ENCODE measurements around the gene NRG3.
"Not testable (repeated sequence)": the region's sequence is repeated elsewhere in the genome, so short reads cannot be mapped to it uniquely, and the experiment has no call there.

The NRG3 gene

GRCh38 chr10:82949816-82950575 lies 1075.0 kb downstream of the NRG3 start:
- DNase-seq = no peak

DNA sequence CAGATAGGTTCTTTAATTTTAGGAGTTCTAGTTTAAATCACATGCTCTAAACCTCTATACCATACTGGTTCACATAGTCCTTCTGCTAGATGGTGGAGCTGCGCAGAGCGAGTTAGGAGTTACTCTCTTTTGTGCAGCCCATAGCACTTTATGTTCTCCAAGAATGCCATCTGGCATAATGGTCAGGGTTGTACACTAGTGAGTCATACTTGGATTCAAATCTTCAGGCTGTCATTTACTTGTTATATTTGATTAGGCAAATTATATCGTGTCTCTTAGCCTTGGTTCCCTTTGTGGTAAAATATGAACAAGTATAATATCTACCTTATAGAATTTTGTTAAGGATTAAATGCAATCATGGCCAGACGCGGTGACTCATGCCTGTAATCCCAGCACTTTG lies 1078.3 kb downstream of the NRG3 start:
- no peak for DNase-seq

GRCh38 chr10:82953909-82954308 lies 1078.9 kb downstream of the NRG3 start:
- DNase-seq = no peak

DNA sequence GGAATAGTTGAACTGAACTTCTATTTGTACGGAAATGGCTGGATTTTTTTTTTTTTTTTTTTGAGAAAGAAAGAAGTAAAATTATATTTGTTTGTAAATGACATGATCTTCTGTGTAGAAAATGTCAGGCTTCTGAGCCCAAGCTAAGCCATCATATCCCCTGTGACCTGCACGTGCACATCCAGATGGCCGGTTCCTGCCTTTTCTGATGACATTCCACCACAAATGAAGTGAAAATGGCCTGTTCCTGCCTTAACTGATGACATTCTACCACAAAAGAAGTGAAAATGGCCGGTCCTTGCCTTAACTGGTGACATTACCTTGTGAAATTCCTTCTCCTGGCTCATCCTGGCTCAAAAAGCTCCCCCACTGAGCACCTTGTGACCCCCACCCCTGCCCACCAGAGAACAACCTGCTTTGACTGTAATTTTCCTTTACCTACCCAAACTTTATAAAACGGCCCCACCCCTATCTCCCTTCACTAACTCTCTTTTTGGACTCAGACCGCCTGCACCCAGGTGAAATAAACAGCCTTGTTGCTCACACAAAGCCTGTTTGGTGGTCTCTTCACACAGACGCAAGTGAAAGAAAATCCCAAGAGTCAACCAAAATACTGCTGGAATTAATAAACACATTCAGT lies 1085.5 kb downstream of the NRG3 start:
- not testable (repeated sequence) for DNase-seq

GRCh38 chr10:82961864-82962263 lies 1086.9 kb downstream of the NRG3 start:
- DNase-seq = no peak

DNA sequence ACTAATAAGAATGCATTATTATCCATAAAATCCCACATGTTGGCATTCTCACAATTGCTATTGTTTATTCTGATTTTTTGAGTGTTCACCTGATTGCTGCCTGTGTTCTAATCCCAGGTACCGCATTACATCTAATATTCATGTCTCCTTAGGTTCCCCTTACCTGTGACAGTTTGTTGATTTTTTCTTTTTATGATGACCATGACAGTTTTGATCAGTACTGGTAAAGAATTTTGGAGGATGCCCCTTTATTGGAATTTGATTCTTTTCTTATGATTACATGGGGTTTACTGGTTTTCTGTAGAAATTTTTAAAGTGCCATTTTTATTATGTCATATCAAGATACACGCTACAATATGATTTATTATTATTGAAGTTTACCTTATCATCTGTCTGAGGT lies 1091.1 kb downstream of the NRG3 start:
- no peak for DNase-seq

DNA sequence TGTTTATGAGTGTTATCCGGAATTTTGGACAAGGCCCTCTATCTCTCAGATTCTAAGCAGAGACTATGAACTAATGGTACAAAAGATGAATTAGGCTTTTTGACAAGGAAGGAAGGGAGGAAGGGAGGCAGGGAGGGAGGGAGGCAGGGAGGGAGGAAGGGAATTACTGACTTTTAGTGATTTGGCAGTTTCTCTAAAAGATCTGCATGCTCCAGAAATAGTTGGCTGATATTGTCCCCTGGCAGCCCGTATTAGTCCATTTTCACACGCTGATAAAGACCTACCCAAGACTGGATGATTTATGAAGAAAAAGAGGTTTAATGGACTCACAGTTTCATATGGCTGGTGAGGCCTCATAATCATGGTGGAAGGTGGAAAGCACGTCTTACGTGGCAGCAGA lies 1093.5 kb downstream of the NRG3 start:
- no peak for DNase-seq

DNA sequence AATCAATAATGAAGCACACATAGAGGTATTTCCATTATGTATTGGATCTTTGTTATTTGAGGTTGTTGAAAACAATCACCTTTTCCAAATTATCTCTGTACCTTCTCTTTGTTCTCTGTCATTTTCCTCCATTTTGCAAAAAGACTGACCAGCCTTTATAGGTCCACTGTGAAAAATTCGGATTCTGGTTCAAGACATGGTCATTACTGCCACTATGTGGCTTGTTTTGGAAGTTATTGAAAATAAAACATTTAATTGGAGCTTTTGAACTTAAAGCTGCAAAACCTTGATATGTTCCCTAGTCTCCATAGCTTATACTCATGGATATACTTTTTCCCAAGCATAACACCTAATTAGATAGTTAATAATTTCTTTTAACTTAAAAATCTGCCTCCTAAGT lies 1094.4 kb downstream of the NRG3 start:
- no peak for DNase-seq

- DNase-seq = no peak
Observed at GRCh38 chr10:82980321-82980720, 1105.3 kb downstream of the NRG3 start.

DNA sequence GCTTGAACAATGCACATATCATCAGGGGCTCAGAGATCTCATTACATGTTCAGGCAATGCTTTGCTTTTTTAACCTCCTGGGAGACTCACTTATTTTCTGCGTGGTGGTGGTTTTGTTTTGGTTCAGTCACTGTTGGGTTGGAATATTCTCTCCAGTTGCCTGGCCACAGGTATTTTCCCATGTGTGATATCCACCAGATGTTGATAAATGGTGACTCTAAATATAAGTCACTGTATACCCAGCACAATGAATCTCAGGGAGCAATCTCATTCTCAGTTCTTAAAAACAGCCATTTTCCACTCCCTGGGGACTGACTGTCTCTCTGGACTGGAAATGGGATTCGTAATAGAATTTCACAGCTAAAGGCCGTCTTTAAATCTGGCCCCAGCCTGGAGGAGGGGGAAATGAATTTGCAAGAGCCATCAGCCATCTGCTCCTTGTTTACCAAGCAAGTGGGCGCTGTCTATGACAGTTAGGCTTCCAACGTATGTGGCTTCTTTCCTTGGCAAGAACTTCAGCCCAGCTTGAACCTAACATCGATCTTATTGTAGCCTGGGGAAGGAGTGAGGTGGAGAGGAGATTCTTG lies 1106.2 kb downstream of the NRG3 start:
- no peak for DNase-seq

GRCh38 chr10:82982110-82982608 lies 1107.2 kb downstream of the NRG3 start:
- DNase-seq = no peak

DNA sequence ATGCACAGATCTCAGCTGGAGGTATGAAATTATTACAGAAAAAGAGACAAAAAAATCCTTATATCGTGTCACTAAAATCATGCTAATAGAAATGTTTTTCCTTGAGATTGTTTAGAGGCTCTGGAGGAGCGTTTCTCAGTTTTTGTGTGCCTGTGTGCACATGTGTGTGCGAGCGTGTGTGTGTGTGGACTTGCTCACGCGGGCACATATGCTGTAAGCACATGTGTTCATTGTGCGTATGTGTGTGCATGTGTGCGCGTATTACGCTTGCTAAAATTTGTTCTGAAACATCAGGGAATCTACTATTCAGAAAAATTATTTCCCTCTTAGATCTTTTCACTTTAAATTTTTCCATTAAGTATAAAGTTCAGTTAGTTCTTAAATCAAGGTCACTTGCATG lies 1111.2 kb downstream of the NRG3 start:
- DNase-seq = no peak

- not testable (repeated sequence) for DNase-seq
Observed at GRCh38 chr10:83006479-83006878, 1131.5 kb downstream of the NRG3 start.

DNA sequence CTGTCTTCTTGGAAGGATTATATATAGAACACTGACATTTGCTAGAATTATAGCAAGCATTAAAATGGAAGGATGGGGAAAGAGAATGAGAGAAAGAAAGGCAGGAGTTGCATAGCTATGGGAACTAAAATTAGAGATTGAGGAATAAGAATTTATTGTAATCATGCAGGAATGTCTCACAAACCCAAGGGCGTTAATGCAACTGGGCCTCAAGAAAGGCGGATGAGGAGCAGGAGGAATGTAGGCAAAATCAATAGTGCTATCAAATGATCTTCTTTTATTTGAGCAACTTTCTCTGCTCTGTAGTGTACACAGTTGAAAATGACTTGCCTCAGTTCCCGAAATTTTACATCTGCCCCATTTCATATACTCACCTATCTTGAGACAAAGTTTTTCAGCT lies 1132.5 kb downstream of the NRG3 start:
- DNase-seq = no peak

DNA sequence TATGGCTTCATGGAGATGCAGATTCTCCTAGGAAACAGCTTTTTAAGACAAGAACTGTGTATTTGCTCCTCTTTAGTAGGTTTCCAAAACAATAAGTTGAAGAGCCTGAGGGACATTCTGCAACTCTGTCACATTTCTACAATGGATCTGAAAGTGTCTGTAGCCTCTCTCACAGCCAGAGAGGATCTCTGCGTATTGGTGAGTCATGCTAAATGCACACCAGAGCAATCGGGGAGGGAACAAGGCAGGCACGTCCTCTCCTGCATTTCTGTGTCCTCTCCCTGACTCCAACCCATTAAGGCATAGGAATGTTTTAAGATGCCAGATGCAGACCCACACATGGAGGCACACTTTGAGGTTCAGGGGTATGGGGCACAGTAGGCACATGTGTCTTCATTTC lies 1137.9 kb downstream of the NRG3 start:
- no peak for DNase-seq

DNA sequence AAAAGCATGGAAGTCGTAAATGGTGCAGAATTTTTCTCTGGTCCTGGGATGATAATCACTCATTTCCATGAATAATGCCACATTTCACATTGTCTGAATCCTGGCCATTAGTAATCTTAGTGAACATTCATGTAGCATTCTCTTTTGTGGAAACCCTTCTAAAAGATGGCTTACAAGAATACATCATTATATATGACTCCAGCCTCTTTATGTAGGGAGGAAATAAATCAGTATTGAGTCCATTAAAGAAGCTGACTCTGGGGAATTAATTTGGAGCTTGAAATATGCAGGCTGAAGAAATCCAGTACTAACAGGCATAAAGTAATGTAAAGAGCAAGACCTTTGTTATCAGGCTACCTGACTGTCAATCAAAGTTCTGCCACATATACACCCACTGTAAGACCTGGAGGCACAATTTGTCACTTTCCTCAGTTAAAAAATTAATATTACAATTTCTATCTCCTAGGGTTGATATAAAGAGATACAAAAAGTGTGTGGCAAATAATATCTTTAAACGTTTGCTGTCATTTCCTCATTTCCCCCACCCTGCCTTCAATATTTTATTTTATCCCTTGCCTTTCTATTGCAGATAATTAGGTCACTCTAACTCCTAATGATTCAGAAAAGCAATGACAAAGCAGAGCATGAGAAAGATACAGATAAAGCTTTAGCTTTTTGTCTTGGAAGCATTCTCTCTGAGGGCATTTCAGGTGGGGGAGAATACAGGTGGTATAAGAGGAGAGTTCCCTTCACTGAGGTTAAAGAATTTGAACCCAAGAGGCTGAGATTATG lies 1142.3 kb downstream of the NRG3 start:
- no peak for DNase-seq

DNA sequence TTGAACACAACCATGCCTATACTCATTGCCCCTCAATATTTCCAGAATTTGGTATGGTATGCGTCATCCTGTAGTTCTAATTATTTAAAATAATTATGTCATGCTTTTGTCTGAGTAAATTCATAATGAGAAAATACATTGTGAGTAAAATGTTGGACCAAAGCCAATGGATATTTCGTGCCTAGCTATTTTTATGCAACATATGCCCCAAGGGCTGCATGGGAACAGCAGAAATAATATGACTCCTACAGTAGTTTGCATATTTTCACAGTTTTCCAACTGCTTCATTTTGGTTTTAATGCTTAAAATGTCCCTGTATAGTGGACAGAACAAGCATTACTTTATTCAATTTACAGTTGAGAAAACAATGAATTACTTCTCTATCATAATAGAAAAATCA lies 1148.7 kb downstream of the NRG3 start:
- DNase-seq = no peak

All from activated CD4-positive, alpha-beta T cell treated with anti-CD3 and anti-CD28 coated beads, Interleukin-10, Interleukin-2, amounts not matched to agents 100 ng/mL and 50 ng/mL, durations not matched to agents 16 hours and 8 hours (primary cell).